ENCODE results near the gene MGME1. TPM values are rescaled to one million over a fixed set of nuclear protein-coding genes. Genes with fewer than 3 reads are reported as not detected.

Gene MGME1
- total and polyA plus RNA-seq, 2 of the 13 experiments (the other 11 are each of a cell fraction or from before 2014, with no cell fraction given): 36.7 to 66.6 TPM

- TF ChIP-seq PRDM15 (CRISPR knock-in tag; IDR thresholded peaks at IDR 0.05) (peak; percentile 40; the same call in 1 of the 2 replicates), ZNF772 (CRISPR knock-in tag; IDR thresholded peaks at IDR 0.05) (no peak), ZNF329 (CRISPR knock-in tag; IDR thresholded peaks at IDR 0.05; ENCODE audit: low read depth) (no peak), PCBP1 (IDR thresholded peaks at IDR 0.05; ENCODE audit: borderline replicate concordance, low read depth, low read length) (no peak), IKZF4 (CRISPR knock-in tag; IDR thresholded peaks at IDR 0.05; ENCODE audit: borderline replicate concordance, low read depth, not compliant biosample characterization) (no peak), ZNF747 (CRISPR knock-in tag; IDR thresholded peaks at IDR 0.05; ENCODE audit: borderline replicate concordance) (no peak), CHD2 (IDR thresholded peaks at IDR 0.05; ENCODE audit: low read depth, low read length) (no peak), ZNF883 (CRISPR knock-in tag; IDR thresholded peaks at IDR 0.05; ENCODE audit: not compliant biosample characterization) (no peak), TEAD3 (CRISPR knock-in tag; optimal IDR thresholded peaks at IDR 0.05; ENCODE audit: borderline replicate concordance) (peak; percentile 50), ZNF746 (CRISPR knock-in tag; IDR thresholded peaks at IDR 0.05) (no peak), ZNF720 (CRISPR knock-in tag; IDR thresholded peaks at IDR 0.05) (no peak), MLX (CRISPR knock-in tag; IDR thresholded peaks at IDR 0.05) (no peak), DMTF1 (CRISPR knock-in tag; IDR thresholded peaks at IDR 0.05) (no peak), ZBTB7A (CRISPR knock-in tag; IDR thresholded peaks at IDR 0.05) (no peak), MEIS2 (CRISPR knock-in tag; IDR thresholded peaks at IDR 0.05) (no peak), ZNF737 (CRISPR knock-in tag; IDR thresholded peaks at IDR 0.05; ENCODE audit: borderline replicate concordance) (no peak), ZSCAN20 (CRISPR knock-in tag; IDR thresholded peaks at IDR 0.05; ENCODE audit: borderline replicate concordance) (no peak), ZNF33A (CRISPR knock-in tag; IDR thresholded peaks at IDR 0.05; ENCODE audit: borderline replicate concordance) (no peak), GPBP1L1 (CRISPR knock-in tag; IDR thresholded peaks at IDR 0.05) (no peak), SAP130 (CRISPR knock-in tag; IDR thresholded peaks at IDR 0.05; ENCODE audit: low read depth) (no peak), YEATS4 (CRISPR knock-in tag; IDR thresholded peaks at IDR 0.05; ENCODE audit: borderline replicate concordance) (no peak), IKZF1 (IDR thresholded peaks at IDR 0.05) (no peak), ZFP62 (CRISPR knock-in tag; IDR thresholded peaks at IDR 0.05) (no peak), ZNF891 (CRISPR knock-in tag; IDR thresholded peaks at IDR 0.05) (no peak), RXRA (CRISPR knock-in tag; IDR thresholded peaks at IDR 0.05) (no peak)
Measured at GRCh38 chr20:17969278-17969883, 563 bp downstream of the MGME1 start (continued).

All from HepG2 (cell line).